Activated CD4-positive, alpha-beta memory T cell treated with anti-CD3 and anti-CD28 coated beads for 36 hours (primary cell): Measurements from ENCODE around the gene VIPR2. TPM values are rescaled to one million over a fixed set of nuclear protein-coding genes. Genes with fewer than 3 reads are reported as not detected.

ENCODE experiments used
- CTCF ChIA-PET: fragments of 350-600 bp; sonication (Branson Sonifier 250); formaldehyde crosslinking; loops from one replicate; lab custom pipeline; 2021; ENCODE audit warnings: antibody characterized with exemption, inconsistent platforms; lab: Charles Lee
- POLR2A ChIA-PET: fragments of 350-600 bp; sonication (Branson Sonifier 250); formaldehyde crosslinking; loops from one replicate; lab custom pipeline; 2021; ENCODE audit warnings: antibody characterized with exemption; lab: Charles Lee
- DNase-seq: peaks from one replicate; pipeline ENCODE4 v3.0.0-alpha.2; 2020
- H3K27ac Mint-ChIP-seq: one replicate; pipeline ENCODE4 v1.8.0; 2021; ENCODE audit warnings: mixed read lengths
- H3K27me3 Mint-ChIP-seq: one replicate; pipeline ENCODE4 v1.8.0; 2021; ENCODE audit warnings: mixed read lengths
- H3K36me3 Mint-ChIP-seq: one replicate; pipeline ENCODE4 v1.8.0; 2021; ENCODE audit warnings: mixed read lengths
- H3K4me1 Mint-ChIP-seq: one replicate; pipeline ENCODE4 v1.8.0; 2021; ENCODE audit warnings: low read depth, mixed read lengths
- H3K4me3 Mint-ChIP-seq: one replicate; pipeline ENCODE4 v1.8.0; 2021; ENCODE audit warnings: mild to moderate bottlenecking, mixed read lengths
- H3K9me3 Mint-ChIP-seq: one replicate; pipeline ENCODE4 v1.8.0; 2021; ENCODE audit warnings: mixed read lengths
- intact Hi-C: fragments of 100-400 bp; cut with micrococcal nuclease; formaldehyde crosslinking; loops from one replicate; pipeline ENCODE4 v1.15.1; 2023
- total RNA-seq, 2 experiments: library from RNA; stranded (reverse); gene quantifications; one replicate each; pipeline ENCODE4 v1.2.3, GENCODE V29; 2021

The VIPR2 gene
- total RNA-seq, 2 experiments from 2014 or later = 0.55 to 0.56 TPM

DNA sequence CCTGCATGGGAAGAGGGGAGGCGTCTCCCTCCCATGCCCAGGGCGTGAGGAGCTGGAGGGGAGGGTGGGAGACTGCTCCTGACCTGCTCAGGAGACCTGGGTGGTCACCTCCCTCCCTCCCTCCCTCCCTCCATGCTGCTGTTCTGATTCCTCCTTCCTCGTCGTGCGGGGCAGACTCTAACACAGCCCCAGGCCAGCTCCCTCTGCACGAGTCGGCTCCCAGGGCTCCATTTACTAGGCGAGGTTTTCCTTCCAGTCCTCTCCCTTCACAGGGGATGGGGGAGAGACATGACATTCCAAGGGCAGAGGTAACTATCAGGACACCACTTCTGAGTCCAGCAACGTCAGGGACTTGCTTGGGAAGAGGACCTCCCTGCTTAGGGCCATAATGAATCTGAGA is 23.6 kb downstream of the VIPR2 start:
- Mint-ChIP-seq H3K4me3 (no peak overlapping the region), H3K27ac (no peak overlapping the region), H3K36me3 (no peaks in the 10 kb centered on the region), H3K9me3 (peaks cover 6% of the 10 kb centered on the region), H3K27me3 (peaks cover 15% of the 10 kb centered on the region), H3K4me1 (no peaks in the 10 kb centered on the region)
- POLR2A ChIA-PET = no interaction called here
- DNase-seq = no peak
- CTCF ChIA-PET = no interaction called here
- intact Hi-C loops = no loop called here

- Mint-ChIP-seq H3K4me1 (no peaks in the 10 kb centered on the region), H3K9me3 (peaks cover 6% of the 10 kb centered on the region), H3K27me3 (peaks cover 14% of the 10 kb centered on the region), H3K4me3 (no peak overlapping the region), H3K27ac (no peak overlapping the region), H3K36me3 (no peaks in the 10 kb centered on the region)
- POLR2A ChIA-PET = no interaction called here
- no peak for DNase-seq
- intact Hi-C loops = no loop called here
- CTCF ChIA-PET = no interaction called here
Observed at GRCh38 chr7:159120540-159120919, 24.1 kb downstream of the VIPR2 start.

GRCh38 chr7:159119851-159120539 is 24.7 kb downstream of the VIPR2 start:
- Mint-ChIP-seq H3K4me1 (no peaks in the 10 kb centered on the region), H3K27me3 (peaks cover 14% of the 10 kb centered on the region), H3K9me3 (peaks cover 6% of the 10 kb centered on the region), H3K4me3 (no peak overlapping the region), H3K27ac (no peak overlapping the region), H3K36me3 (no peaks in the 10 kb centered on the region)
- no peak for DNase-seq
- intact Hi-C loops = no loop called here
- CTCF ChIA-PET = no interaction called here
- POLR2A ChIA-PET = no interaction called here

DNA sequence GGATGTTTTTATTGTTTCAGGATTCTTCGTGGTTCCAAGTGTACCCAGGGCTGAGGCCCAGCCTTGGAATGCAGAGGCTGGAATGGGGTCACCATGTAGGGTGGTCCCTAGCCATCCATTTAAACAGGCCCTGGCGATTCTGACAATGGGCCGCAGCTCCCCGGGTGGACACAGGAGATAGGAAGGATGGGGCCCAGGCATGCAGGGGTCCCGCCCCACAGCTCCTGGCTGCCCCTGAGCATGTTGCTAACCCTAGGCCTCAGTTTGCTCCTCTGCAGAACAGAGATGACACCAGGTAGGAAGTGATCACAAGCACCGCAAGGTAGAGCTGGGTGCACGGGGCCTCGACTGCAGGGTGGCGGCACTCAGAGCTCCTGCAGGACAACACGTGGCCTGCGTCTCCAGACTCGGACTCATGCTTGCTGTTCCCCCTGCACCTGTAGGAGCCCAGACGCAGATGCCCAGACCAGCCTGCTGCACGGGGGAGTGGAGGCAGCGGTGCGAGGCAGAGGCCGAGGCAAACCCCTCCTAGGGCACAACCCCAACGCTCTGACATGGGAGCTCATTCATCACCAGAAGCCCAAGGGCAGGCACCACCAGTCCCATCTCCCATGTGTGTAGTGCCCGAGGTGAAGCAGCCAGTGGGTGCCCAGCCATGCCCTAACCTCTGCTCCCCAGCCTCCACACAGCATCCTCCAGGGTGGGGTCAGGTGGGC is 25.5 kb downstream of the VIPR2 start:
- Mint-ChIP-seq H3K36me3 (no peaks in the 10 kb centered on the region), H3K4me1 (no peaks in the 10 kb centered on the region), H3K27ac (no peak overlapping the region)

GRCh38 chr7:159118623-159119022 is 26.0 kb downstream of the VIPR2 start:
- Mint-ChIP-seq H3K9me3 (peaks cover 6% of the 10 kb centered on the region), H3K4me1 (no peaks in the 10 kb centered on the region), H3K36me3 (no peaks in the 10 kb centered on the region), H3K4me3 (no peak overlapping the region), H3K27me3 (peaks cover 15% of the 10 kb centered on the region), H3K27ac (no peak overlapping the region)
- ChIA-PET POLR2A (no interaction called here), CTCF (no interaction called here)
- no peak for DNase-seq
- intact Hi-C loops = no loop called here

More for the DNA sequence above, 25.5 kb downstream of the VIPR2 start:
- Mint-ChIP-seq H3K27me3 (peaks cover 15% of the 10 kb centered on the region), H3K9me3 (peaks cover 6% of the 10 kb centered on the region), H3K4me3 (no peak overlapping the region)
- ChIA-PET POLR2A (no interaction called here), CTCF (no interaction called here)
- intact Hi-C loops = no loop called here
- DNase-seq = no peak

DNA sequence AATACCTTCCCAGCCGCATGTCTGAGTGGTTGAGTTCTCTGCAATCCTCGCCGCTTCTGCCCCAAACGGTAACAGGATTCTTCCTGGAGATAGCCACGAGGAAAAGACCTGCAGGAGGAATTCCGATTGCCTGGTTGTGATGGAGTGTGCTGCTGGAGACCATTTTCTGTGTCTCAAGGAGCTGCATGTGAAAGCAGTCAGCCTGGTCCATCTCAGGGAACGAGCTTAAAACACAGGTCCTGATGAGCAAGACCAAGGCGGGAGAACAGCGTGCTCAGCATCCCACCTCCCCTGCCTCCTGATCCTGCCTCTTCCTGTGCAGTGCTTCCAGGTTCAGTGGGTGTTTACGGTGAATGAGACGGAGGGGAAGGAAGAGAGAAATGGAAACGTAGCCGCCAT is 26.5 kb downstream of the VIPR2 start:
- Mint-ChIP-seq H3K27me3 (peaks cover 11% of the 10 kb centered on the region), H3K9me3 (peaks cover 2% of the 10 kb centered on the region), H3K4me1 (no peaks in the 10 kb centered on the region), H3K4me3 (no peak overlapping the region), H3K36me3 (no peaks in the 10 kb centered on the region), H3K27ac (no peak overlapping the region)
- DNase-seq = no peak
- POLR2A ChIA-PET = no interaction called here
- CTCF ChIA-PET = no interaction called here
- intact Hi-C loops = no loop called here

- POLR2A ChIA-PET = no interaction called here
- no peaks in the 10 kb centered on the region for H3K36me3 Mint-ChIP-seq
Observed at GRCh38 chr7:159117366-159118196, 27.1 kb downstream of the VIPR2 start.

DNA sequence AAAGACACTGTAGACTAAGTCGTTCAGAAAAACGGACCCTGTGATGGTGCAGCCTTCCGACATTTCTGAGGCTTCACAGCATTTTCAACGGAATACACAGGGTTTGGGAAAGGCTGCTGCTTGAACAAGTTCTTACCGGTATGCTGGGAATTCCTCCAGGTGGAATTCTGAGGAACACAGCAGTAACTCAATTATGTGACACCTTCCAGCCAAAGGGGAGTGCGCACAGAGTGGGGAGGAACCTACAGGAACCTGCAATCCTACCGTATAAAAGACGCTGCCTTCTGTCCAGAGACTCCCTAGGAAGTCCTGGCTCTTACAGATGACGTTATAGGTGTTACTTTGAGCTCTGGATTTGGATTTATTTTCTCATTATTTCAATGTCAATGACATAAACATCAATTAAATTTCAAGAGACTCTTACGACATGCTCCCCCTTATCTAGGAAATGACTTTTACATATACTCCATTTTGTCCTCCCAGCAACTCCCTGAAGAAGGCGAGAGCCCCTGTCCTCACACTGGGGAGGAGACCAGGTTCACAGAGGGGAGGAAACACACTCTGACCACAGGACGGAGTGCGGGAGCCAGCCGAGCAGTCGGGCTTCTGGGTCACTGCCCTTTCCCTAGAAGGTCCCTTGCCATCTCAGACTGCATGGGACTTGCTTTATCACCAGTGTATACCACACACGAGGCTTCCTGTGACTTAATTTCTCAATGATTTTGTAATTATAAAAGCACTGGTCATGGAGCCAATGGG is 27.9 kb downstream of the VIPR2 start:
- H3K36me3 Mint-ChIP-seq = no peaks in the 10 kb centered on the region
- no peak overlapping the region for H3K4me3 Mint-ChIP-seq
- intact Hi-C loops = no loop called here
- peaks cover 2% of the 10 kb centered on the region for H3K9me3 Mint-ChIP-seq
- no peak for DNase-seq
- H3K27me3 Mint-ChIP-seq = peaks cover 14% of the 10 kb centered on the region
- CTCF ChIA-PET = no interaction called here
- POLR2A ChIA-PET = no interaction called here
- H3K27ac Mint-ChIP-seq = no peak overlapping the region
- H3K4me1 Mint-ChIP-seq = peaks cover 4% of the 10 kb centered on the region

More at GRCh38 chr7:159117366-159118196, 27.1 kb downstream of the VIPR2 start:
- H3K27me3 Mint-ChIP-seq = peaks cover 11% of the 10 kb centered on the region
- intact Hi-C loops = no loop called here
- H3K27ac Mint-ChIP-seq = no peak overlapping the region
- no peaks in the 10 kb centered on the region for H3K4me1 Mint-ChIP-seq
- CTCF ChIA-PET = no interaction called here
- no peak for DNase-seq
- H3K9me3 Mint-ChIP-seq = peaks cover 2% of the 10 kb centered on the region
- no peak overlapping the region for H3K4me3 Mint-ChIP-seq

DNA sequence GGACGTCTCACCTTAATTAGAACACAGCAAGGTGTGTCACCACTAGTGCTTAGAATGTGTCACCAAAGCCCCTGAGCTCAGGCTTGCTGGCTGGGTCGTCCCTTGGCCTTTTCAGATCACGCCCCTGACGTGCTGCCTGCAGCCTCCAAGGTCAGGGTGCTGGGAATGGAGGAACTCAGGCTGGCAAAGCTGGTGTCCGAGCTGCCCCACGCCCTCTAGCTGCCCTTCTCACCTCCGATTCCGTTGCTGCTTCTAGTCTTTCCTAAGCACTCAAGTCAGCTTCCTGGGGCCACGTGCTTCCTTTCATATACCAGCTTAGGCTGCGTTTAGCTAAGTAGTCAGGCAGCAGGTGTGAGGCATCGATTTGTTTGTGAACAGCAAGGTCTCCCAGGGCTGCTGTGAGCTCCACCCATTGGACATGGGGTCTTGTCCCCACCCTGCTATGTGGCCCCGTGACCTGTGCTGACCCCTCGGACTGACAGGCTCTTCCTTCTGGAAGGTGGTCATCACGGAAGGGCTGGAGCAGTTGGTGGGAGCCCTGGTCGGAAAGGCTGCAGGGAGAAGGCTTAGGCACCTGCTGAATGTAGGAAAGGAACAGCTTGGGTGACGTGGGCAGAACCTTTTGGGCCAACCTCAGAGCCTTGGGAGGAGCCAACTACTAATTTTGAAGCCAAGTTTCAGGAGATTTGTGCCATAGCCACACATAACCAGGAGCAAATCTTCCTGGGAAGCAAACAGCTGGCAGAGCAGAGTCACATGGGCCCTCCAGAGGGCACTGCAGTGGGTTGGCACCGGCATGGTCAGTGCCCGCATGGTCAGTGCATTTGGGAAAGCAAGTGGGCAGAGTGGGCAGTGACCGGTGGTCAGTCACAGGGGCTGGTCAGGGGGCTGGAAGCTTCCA is 28.8 kb downstream of the VIPR2 start:
- ChIA-PET CTCF (interaction anchor here (0.6 kb wide), 1 partner anchor 139 kb away, joined by 3 read pairs; no protein-coding TSS in a partner anchor), POLR2A (no interaction called here)
- Mint-ChIP-seq H3K27ac (no peak overlapping the region), H3K4me3 (no peak overlapping the region), H3K4me1 (peaks cover 4% of the 10 kb centered on the region), H3K36me3 (no peaks in the 10 kb centered on the region), H3K9me3 (no peaks in the 10 kb centered on the region), H3K27me3 (peaks cover 14% of the 10 kb centered on the region)
- DNase-seq = no peak
- intact Hi-C loops = no loop called here

- no peaks in the 10 kb centered on the region for H3K9me3 Mint-ChIP-seq
- H3K36me3 Mint-ChIP-seq = no peaks in the 10 kb centered on the region
- H3K4me3 Mint-ChIP-seq = no peak overlapping the region
- ChIA-PET POLR2A (no interaction called here), CTCF (no interaction called here)
- H3K27ac Mint-ChIP-seq = no peak overlapping the region
- no peak for DNase-seq
- peaks cover 16% of the 10 kb centered on the region for H3K27me3 Mint-ChIP-seq
- intact Hi-C loops = no loop called here
- H3K4me1 Mint-ChIP-seq = peaks cover 4% of the 10 kb centered on the region
Observed at GRCh38 chr7:159114981-159115380, 29.7 kb downstream of the VIPR2 start.

DNA sequence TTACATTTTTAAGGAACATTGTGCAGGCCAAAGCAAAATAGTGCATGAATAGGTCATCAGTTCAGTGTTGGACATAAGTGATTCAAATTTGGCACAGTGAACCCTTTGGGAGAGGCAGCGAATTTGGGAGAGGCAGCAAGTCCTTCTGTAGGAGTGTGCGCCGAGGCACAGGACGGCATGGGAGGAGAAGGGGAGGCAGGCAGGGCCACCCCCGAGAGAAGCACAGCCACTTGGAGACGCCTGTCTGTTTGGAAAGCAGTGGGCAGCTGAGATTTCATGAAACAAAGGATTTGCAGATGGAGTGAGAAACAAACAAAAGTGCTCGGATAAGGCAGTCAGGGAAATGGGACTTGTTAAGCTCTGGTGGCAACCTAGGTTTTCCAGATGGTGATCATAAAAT is 30.6 kb downstream of the VIPR2 start:
- peaks cover 4% of the 10 kb centered on the region for H3K4me1 Mint-ChIP-seq
- intact Hi-C loops = no loop called here

More for the DNA sequence above, 30.6 kb downstream of the VIPR2 start:
- CTCF ChIA-PET = no interaction called here
- no peak overlapping the region for H3K4me3 Mint-ChIP-seq
- H3K36me3 Mint-ChIP-seq = no peaks in the 10 kb centered on the region
- POLR2A ChIA-PET = no interaction called here
- no peak for DNase-seq
- no peaks in the 10 kb centered on the region for H3K9me3 Mint-ChIP-seq
- peaks cover 16% of the 10 kb centered on the region for H3K27me3 Mint-ChIP-seq
- no peak overlapping the region for H3K27ac Mint-ChIP-seq
